GM12878 (cell line): ENCODE data around the gene TMPRSS3. TPM values are rescaled to one million over a fixed set of nuclear protein-coding genes. Genes with fewer than 3 reads are reported as not detected.

Experiments used
- ATAC-seq: fragments of 200-7000 bp; cut with Tn5 transposase; 3 replicates; pipeline ENCODE4 v1.9.1; 2020; ENCODE audit warnings: mild to moderate bottlenecking, moderate library complexity
- BruUV-seq: library from RNA; stranded (reverse); fragments of 400-500 nt; replicated peaks from 2 replicates; lab custom pipeline; 2021; lab: Mats Ljungman, UMichigan
- CTCF ChIA-PET: fragments of 300-600 bp; sonication (Branson Sonifier 250); formaldehyde crosslinking; extraction: SDS; loops from one replicate; lab custom pipeline; 2021; ENCODE audit warnings: inconsistent platforms; lab: Yijun Ruan, JAX
- POLR2A ChIA-PET: fragments of 350-600 bp; formaldehyde crosslinking; extraction: SDS; loops from one replicate; lab custom pipeline; 2021; ENCODE audit warnings: inconsistent platforms; lab: Charles Lee
- RAD21 ChIA-PET: fragments of 300-600 bp; sonication (Branson Sonifier 250); formaldehyde crosslinking; loops from one replicate; lab custom pipeline; 2023; ENCODE audit warnings: antibody characterized with exemption; ENCODE audit not compliant: unreplicated experiment; lab: Charles Lee
- SMC1A ChIA-PET: fragments of 300-600 bp; sonication (Branson Sonifier 250); formaldehyde crosslinking; loops from one replicate; lab custom pipeline; 2023; ENCODE audit not compliant: unreplicated experiment, uncharacterized antibody; lab: Charles Lee
- DNase-seq: peaks from one replicate; pipeline ENCODE4 v3.0.0-alpha.2; 2011; ENCODE audit warnings: low read depth, low spot score
- FAIRE-seq: peaks from 3 replicates; lab custom pipeline; 2011; peaks lifted over from hg19 to GRCh38; lab: Jason Lieb, UNC
- H2AFZ ChIP-seq: 2 replicates; pipeline ENCODE4 v1.6.0; 2011; ENCODE audit warnings: low read depth, low read length, control low read depth; ENCODE audit not compliant: control insufficient read depth
- H3K27ac ChIP-seq: 2 replicates; pipeline ENCODE4 v1.5.1; 2011; ENCODE audit warnings: control low read depth; ENCODE audit not compliant: control insufficient read depth, insufficient read depth
- H3K27me3 ChIP-seq, 2 experiments: replicated peaks in 1 of 2; 2 replicates each; pipeline versions ENCODE4 v1.6.0 to v1.6.1; 2011; ENCODE audit warnings: low read length in 1 of 2; ENCODE audit not compliant: control insufficient read depth in 2 of 2, insufficient read depth in 2 of 2
- H3K36me3 ChIP-seq, 2 experiments: 2 replicates each; pipeline ENCODE4 v1.5.1; 2011; ENCODE audit warnings: low read length in 1 of 2; ENCODE audit not compliant: control insufficient read depth in 2 of 2, insufficient read depth in 2 of 2
- H3K4me1 ChIP-seq: 2 replicates; pipeline ENCODE4 v1.6.1; 2011; ENCODE audit warnings: mild to moderate bottlenecking, low read length, moderate library complexity, mixed read lengths; ENCODE audit not compliant: control insufficient read depth, insufficient read depth
- H3K4me2 ChIP-seq: 2 replicates; pipeline ENCODE4 v1.6.0; 2011; ENCODE audit warnings: control low read depth; ENCODE audit not compliant: control insufficient read depth, insufficient read depth
- H3K4me3 ChIP-seq: fragments of 200-600 bp; sonication (generic); 2 replicates; pipeline ENCODE4 v1.5.1; 2016
- H3K79me2 ChIP-seq: 2 replicates; pipeline ENCODE4 v1.6.0; 2011; ENCODE audit warnings: low read length; ENCODE audit not compliant: control insufficient read depth, insufficient read depth
- H3K9ac ChIP-seq: 2 replicates; pipeline ENCODE4 v1.8.0; 2011; ENCODE audit warnings: low read length, control low read depth, mixed read lengths; ENCODE audit not compliant: control insufficient read depth, insufficient read depth
- H3K9me3 ChIP-seq: replicated peaks from 3 replicates; pipeline ENCODE4 v1.5.1; 2011; ENCODE audit warnings: mild to moderate bottlenecking, low read length; ENCODE audit not compliant: control insufficient read depth, insufficient read depth
- H4K20me1 ChIP-seq: 2 replicates; pipeline ENCODE4 v1.6.0; 2011; ENCODE audit not compliant: control insufficient read depth, insufficient read depth
- NR2C1 ChIP-seq: fragments of 450-650 bp; IDR thresholded peaks from 2 replicates; pipeline ENCODE4 v1.6.1; 2017; ENCODE audit warnings: antibody characterized with exemption, mild to moderate bottlenecking, moderate library complexity
- NR2F1 ChIP-seq: fragments of 450-650 bp; conservative IDR thresholded peaks from 2 replicates; pipeline ENCODE4 v1.6.1; 2017; ENCODE audit warnings: mild to moderate bottlenecking
- SREBF1 ChIP-seq: IDR thresholded peaks from 2 replicates; pipeline ENCODE4 v1.6.1; 2012; ENCODE audit warnings: mild to moderate bottlenecking, low read length
- TCF3 ChIP-seq: IDR thresholded peaks from 2 replicates; pipeline ENCODE4 v1.6.1; 2012; ENCODE audit warnings: low read depth, mild to moderate bottlenecking, low read length, borderline replicate concordance; ENCODE audit not compliant: insufficient read depth
- USF2 ChIP-seq: IDR thresholded peaks from 2 replicates; pipeline ENCODE4 v1.6.1; 2011; ENCODE audit warnings: low read depth, low read length, improper control_type of control experiment, borderline replicate concordance
- ZBTB40 ChIP-seq: fragments of 450-650 bp; IDR thresholded peaks from 2 replicates; pipeline ENCODE4 v1.6.1; 2016; ENCODE audit warnings: mild to moderate bottlenecking, moderate library complexity, borderline replicate concordance
- WGBS: methylation state at CpG from one replicate; pipeline ENCODE4 v1.1.6; 2016; ENCODE audit warnings: low lambda C conversion rate; ENCODE audit not compliant: insufficient replicate concordance, insufficient coverage; ENCODE audit errors: missing lambda C conversion rate; 5-methylcytosine and 5-hydroxymethylcytosine counted together
- in situ Hi-C: fragments of 300-500 bp; cut with MboI; formaldehyde crosslinking; loops from 9 replicates; pipeline ENCODE4 v1.14.3; 2018; ENCODE audit warnings: mixed read lengths
- intact Hi-C: fragments of 100-400 bp; cut with micrococcal nuclease; formaldehyde crosslinking; loops from one replicate; pipeline ENCODE4 v1.14.2; 2022; ENCODE audit not compliant: unreplicated experiment
- polyA plus RNA-seq, 11 experiments: library from polyadenylated mRNA; depleted of rRNA in 4 of 11; unstranded in 6 of 11; stranded (reverse) in 5 of 11; fragments of >200 nt; fragmentation: Nextera tagmentation in 4 of 11; fragmentation: Illumina TruSeq in 1 of 11; extraction: Ambion mirVana in 4 of 11; extraction: Trizol in 1 of 11; gene quantifications; 1 replicate in 1 of 11; 2 replicates in 10 of 11; pipeline versions ENCODE4 v1.2.1 to v1.2.3, GENCODE V29; 2011 to 2016; ENCODE audit warnings: inconsistent platforms in 2 of 11, missing spikeins in 2 of 11, low read depth in 1 of 11
- total RNA-seq, 4 experiments: library from RNA; depleted of rRNA in 3 of 4; stranded (reverse); fragments of >200 nt in 3 of 4; fragmentation: Illumina TruSeq in 1 of 4; extraction: Trizol in 1 of 4; gene quantifications; 2 replicates each; pipeline versions ENCODE4 v1.2.1 to v1.2.3, GENCODE V29; 2013 to 2021

TMPRSS3 gene
- total and polyA plus RNA-seq, 10 of the 15 experiments (the other 5 are each of a cell fraction or from before 2014, with no cell fraction given), result 0.51 to 1.5 (median 0.82) TPM; not detected in 1

- TF ChIP-seq NR2C1, result 0 out of 2 replicates have a peak, but pooled peaks have one; percentile 26
- TF ChIP-seq TCF3, result no peak
- TF ChIP-seq SREBF1, result no peak
- TF ChIP-seq USF2, result no peak
- no peak for TF ChIP-seq ZBTB40
- 0 out of 2 replicates have a peak, but pooled peaks have one; percentile 23 for TF ChIP-seq NR2F1
- CTCF ChIA-PET, result interaction anchor here (0.9 to 1.4 kb wide), 6 partner anchors 11 to 160 kb away, joined by 3 to 6 read pairs (median 4); no protein-coding TSS in a partner anchor
- no TSS peak for BruUV-seq
- intact Hi-C loops, result no loop called here
- Histone ChIP-seq H3K27me3 (no peaks in the 10 kb centered on the region), H3K9me3 (peaks cover 5% of the 10 kb centered on the region; the same call in 1 of the 3 replicates), H3K4me3 (no peak overlapping the region), H3K4me1 (peaks cover 12% of the 10 kb centered on the region; the same call in 1 of the 2 replicates), H3K9ac (no peak overlapping the region), H3K4me2 (no peak overlapping the region), H3K27ac (no peak overlapping the region), H4K20me1 (no peaks in the 10 kb centered on the region), H3K36me3 (no peaks in the 10 kb centered on the region), H3K79me2 (peaks cover 3% of the 10 kb centered on the region), H2AFZ (no peak overlapping the region)
- POLR2A ChIA-PET, result interaction anchor here (0.9 to 3.5 kb wide), 4 partner anchors 11 to 25 kb away, joined by 3 to 16 read pairs (median 4); no protein-coding TSS in a partner anchor
- DNase-seq, result no peak
- ATAC-seq, result no peak
- in situ Hi-C loops, result no loop called here
- FAIRE-seq, result no peak
- SMC1A ChIA-PET, result interaction anchor here (0.6 to 2.7 kb wide), 15 partner anchors 10 to 384 kb away, joined by 3 to 12 read pairs (median 5); no protein-coding TSS in a partner anchor
- 68% methylated on average over 12 of the region's 12 CpGs for WGBS
- RAD21 ChIA-PET, result interaction anchor here (0.7 to 3.2 kb wide), 5 partner anchors 10 to 43 kb away, joined by 3 to 19 read pairs (median 6); no protein-coding TSS in a partner anchor
Measured at GRCh38 chr21:42398436-42399028, 2.7 kb upstream of the TMPRSS3 start.
